ENCODE data around the gene FGF14.
A peak's percentile ranks its signal among the peaks of the same experiment; 100 is the strongest.

FGF14 gene

DNA sequence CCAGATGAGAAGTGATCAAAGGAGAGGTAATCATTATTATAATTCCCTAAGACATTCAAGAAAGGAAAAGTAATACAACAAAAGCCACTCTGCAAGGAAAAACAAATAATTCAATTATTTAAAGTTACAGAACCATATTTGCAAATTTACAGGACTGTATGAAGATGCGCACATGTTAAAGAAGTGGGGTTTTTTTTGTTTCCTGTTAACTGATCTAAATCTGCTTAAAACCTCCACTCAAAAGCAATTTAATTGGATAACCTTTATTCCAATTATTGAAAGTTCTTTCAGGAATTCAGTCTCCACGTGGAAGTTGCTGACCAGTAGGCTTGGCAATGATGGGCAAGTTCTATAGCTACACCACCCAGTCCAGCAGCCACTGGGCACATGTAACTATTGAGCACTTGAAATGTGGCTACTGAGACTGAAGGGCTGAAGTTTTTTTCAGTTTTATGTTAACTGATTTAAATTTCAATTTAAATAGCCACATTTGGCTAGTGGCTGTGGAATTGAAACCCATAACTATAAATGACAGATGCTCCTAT is 232.3 kb downstream of the FGF14 start:
- no peak for TF ChIP-seq CTCF (IDR thresholded peaks at IDR 0.05)
- H3K4me3 ChIP-seq: no peak overlapping the region
- H3K27ac ChIP-seq: no peak overlapping the region
- DNase-seq (ENCODE audit: low spot score): no peak

GRCh38 chr13:102152790-102153189 is 249.1 kb downstream of the FGF14 start:
- no peak overlapping the region for H3K27ac ChIP-seq
- DNase-seq (ENCODE audit: low spot score): no peak
- no peak for TF ChIP-seq CTCF (IDR thresholded peaks at IDR 0.05)
- no peak overlapping the region for H3K4me3 ChIP-seq

- TF ChIP-seq CTCF (IDR thresholded peaks at IDR 0.05): no peak
- no peak for DNase-seq (ENCODE audit: low spot score)
- Histone ChIP-seq H3K4me3 (no peak overlapping the region), H3K27ac (no peak overlapping the region)
Observed at GRCh38 chr13:102147353-102147752, 254.5 kb downstream of the FGF14 start.

GRCh38 chr13:102145750-102146149 is 256.1 kb downstream of the FGF14 start:
- no peak overlapping the region for H3K4me3 ChIP-seq
- TF ChIP-seq CTCF (IDR thresholded peaks at IDR 0.05): no peak
- no peak for DNase-seq (ENCODE audit: low spot score)
- no peak overlapping the region for H3K27ac ChIP-seq

GRCh38 chr13:102142473-102142826 is 259.4 kb downstream of the FGF14 start:
- Histone ChIP-seq H3K4me3 (no peak overlapping the region), H3K27ac (no peak overlapping the region)
- TF ChIP-seq CTCF (IDR thresholded peaks at IDR 0.05): no peak
- DNase-seq (ENCODE audit: low spot score): no peak

GRCh38 chr13:102141625-102142472 is 260.0 kb downstream of the FGF14 start:
- no peak overlapping the region for H3K4me3 ChIP-seq
- H3K27ac ChIP-seq: no peak overlapping the region
- TF ChIP-seq CTCF (IDR thresholded peaks at IDR 0.05): peak; percentile 52
- DNase-seq (ENCODE audit: low spot score): no peak

DNA sequence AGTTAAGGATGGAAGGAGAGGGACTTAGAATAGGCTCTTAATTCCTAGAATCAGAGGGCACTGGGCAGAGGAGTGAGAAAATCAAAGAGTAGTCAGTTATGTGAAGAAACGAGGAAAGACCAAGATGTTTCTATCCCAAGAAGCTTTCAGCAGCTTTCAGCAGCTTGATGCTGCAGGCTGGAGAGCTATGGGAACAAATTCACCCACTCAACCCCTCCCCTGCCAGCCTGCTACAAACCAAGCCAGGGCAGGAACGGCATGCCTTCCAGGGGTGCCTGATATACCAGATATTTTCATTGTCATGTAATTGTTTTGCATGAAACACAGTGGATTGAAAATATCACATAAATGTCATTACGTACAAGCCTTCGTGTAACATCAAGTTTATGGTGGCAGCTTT is 262.2 kb downstream of the FGF14 start:
- no peak for DNase-seq (ENCODE audit: low spot score)
- H3K27ac ChIP-seq: peak overlapping the region in 1 of 2 donors; percentile 32
- no peak overlapping the region for H3K4me3 ChIP-seq
- no peak for TF ChIP-seq CTCF (IDR thresholded peaks at IDR 0.05)

Measured in coronary artery (tissue), 2 donors.